Thyroid gland (tissue), 4 donors: ENCODE measurements around the gene SPC25.

Source experiments
- POLR2A ChIP-seq, 2 donors: fragments of 450-650 bp; IDR thresholded peaks; one replicate each; pipeline ENCODE4 v1.6.1; 2017; ENCODE audit warnings: antibody characterized with exemption in 2 of 2, mild to moderate bottlenecking in 2 of 2, moderate library complexity in 1 of 2
- TF ChIP-seq, protein P1 (sequence below), 6 experiments: fragments of 200-600 bp in 3 of 6; fragments of 450-650 bp in 3 of 6; sonication (generic) in 3 of 6; IDR thresholded peaks; one replicate each; pipeline ENCODE4 v1.5.1; 2016 to 2019; ENCODE audit warnings: antibody characterized with exemption in 6 of 6, mild to moderate bottlenecking in 2 of 6, inconsistent platforms in 1 of 6, moderate library complexity in 1 of 6

DNA sequence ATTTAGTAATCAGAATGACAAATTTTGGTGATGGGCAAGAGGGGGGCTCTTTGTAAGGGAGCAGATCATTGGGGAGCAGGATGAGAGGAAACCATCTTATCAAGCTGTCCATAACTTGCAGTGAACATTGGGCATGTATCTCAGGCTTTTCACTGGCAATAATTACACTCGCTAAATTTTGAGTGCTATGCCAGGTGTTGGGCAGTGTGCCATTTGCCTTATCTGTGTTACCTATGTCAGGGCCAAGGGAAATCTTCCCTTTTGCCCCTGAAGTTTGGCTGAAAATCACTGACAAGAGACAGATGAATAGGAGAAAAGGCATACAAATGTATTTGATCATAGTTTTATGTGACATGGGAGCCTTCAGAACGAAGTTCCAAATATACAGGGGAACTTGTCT, 48.8 kb downstream of the SPC25 start:
- TF ChIP-seq, protein P1, sequence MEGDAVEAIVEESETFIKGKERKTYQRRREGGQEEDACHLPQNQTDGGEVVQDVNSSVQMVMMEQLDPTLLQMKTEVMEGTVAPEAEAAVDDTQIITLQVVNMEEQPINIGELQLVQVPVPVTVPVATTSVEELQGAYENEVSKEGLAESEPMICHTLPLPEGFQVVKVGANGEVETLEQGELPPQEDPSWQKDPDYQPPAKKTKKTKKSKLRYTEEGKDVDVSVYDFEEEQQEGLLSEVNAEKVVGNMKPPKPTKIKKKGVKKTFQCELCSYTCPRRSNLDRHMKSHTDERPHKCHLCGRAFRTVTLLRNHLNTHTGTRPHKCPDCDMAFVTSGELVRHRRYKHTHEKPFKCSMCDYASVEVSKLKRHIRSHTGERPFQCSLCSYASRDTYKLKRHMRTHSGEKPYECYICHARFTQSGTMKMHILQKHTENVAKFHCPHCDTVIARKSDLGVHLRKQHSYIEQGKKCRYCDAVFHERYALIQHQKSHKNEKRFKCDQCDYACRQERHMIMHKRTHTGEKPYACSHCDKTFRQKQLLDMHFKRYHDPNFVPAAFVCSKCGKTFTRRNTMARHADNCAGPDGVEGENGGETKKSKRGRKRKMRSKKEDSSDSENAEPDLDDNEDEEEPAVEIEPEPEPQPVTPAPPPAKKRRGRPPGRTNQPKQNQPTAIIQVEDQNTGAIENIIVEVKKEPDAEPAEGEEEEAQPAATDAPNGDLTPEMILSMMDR (IDR thresholded peaks at IDR 0.05) = no peak
- TF ChIP-seq POLR2A (IDR thresholded peaks at IDR 0.05) = no peak
